Measurements from ENCODE around the gene LNX1. TPM values are rescaled to one million over a fixed set of nuclear protein-coding genes. Genes with fewer than 3 reads are reported as not detected.

Gene LNX1
- total RNA-seq = 9.1 and 15.1 TPM in 2 replicates

GRCh38 chr4:53591372-53591892 is at the start of gene LNX1:
Gene LNX1 (minus strand): TSS chr4:53591486. CDS start chr4:53574002, 17,484 bp downstream.

Other genes starting within 250 kb of the LNX1 start
- 44.5 and 49.5 TPM in 2 replicates for gene SCFD2, start 225.4 kb downstream of the LNX1 start, total RNA-seq
- gene FIP1L1, start 213.8 kb downstream of the LNX1 start, total RNA-seq = 65.4 and 71.8 TPM in 2 replicates